Nephron progenitor cell (in vitro differentiated cells): ENCODE results near the gene FAM83E.

Source experiments
- DNase-seq: peaks from one replicate; pipeline ENCODE4 v3.0.0; 2021
- H3K27ac Mint-ChIP-seq: 2 replicates; pipeline ENCODE4 v1.8.0; 2021; ENCODE audit warnings: mild to moderate bottlenecking, moderate library complexity, mixed read lengths
- H3K27me3 Mint-ChIP-seq: 2 replicates; pipeline ENCODE4 v1.8.0; 2021; ENCODE audit warnings: mild to moderate bottlenecking, low read depth, mixed read lengths; ENCODE audit not compliant: poor library complexity
- H3K36me3 Mint-ChIP-seq: 2 replicates; pipeline ENCODE4 v1.8.0; 2021; ENCODE audit warnings: low read depth, mixed read lengths
- H3K4me1 Mint-ChIP-seq: 2 replicates; pipeline ENCODE4 v1.8.0; 2021; ENCODE audit warnings: mixed read lengths
- H3K4me3 Mint-ChIP-seq: 2 replicates; pipeline ENCODE4 v1.8.0; 2021; ENCODE audit warnings: mild to moderate bottlenecking, moderate library complexity, mixed read lengths
- H3K9me3 Mint-ChIP-seq: 2 replicates; pipeline ENCODE4 v1.8.0; 2021; ENCODE audit warnings: mild to moderate bottlenecking, moderate library complexity, mixed read lengths
- TF ChIP-seq, protein P1 (sequence below): fragments of 200-600 bp; sonication (generic); IDR thresholded peaks from 2 replicates; pipeline ENCODE4 v1.5.0; 2021; ENCODE audit warnings: antibody characterized with exemption

FAM83E gene

DNA sequence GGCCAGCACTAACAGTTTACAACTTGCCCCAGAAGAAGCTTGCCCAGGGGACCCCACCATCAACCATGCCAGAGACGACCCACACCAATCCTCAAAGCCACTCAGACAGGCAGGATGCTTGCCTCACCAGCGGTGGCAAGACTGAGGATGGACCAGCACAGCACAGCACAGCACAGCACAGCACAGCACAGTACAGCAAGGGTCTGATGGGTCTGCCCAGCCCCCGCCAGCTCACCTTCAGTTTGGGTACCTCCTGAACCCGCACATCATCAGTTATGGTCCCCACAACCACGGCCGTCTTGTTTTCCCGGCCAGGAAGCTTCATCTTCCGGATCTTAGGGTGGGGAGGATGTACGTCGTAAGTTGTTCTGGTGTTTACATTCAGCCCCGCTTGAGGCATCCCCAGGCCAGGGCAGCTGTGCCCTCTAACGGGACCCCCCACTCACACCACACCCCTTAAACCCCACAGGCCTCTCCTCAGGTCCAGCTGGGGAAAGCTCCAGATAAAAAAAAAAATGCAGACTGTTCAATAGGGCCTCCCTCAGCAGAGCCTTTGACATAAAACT lies 1.7 kb upstream of the FAM83E start:
- no peak for DNase-seq
- H3K36me3 Mint-ChIP-seq, result peaks cover 22% of the 10 kb centered on the region
- H3K27ac Mint-ChIP-seq, result peak overlapping the region; percentile 95
- peaks cover 65% of the 10 kb centered on the region for H3K4me1 Mint-ChIP-seq
- TF ChIP-seq, protein P1, sequence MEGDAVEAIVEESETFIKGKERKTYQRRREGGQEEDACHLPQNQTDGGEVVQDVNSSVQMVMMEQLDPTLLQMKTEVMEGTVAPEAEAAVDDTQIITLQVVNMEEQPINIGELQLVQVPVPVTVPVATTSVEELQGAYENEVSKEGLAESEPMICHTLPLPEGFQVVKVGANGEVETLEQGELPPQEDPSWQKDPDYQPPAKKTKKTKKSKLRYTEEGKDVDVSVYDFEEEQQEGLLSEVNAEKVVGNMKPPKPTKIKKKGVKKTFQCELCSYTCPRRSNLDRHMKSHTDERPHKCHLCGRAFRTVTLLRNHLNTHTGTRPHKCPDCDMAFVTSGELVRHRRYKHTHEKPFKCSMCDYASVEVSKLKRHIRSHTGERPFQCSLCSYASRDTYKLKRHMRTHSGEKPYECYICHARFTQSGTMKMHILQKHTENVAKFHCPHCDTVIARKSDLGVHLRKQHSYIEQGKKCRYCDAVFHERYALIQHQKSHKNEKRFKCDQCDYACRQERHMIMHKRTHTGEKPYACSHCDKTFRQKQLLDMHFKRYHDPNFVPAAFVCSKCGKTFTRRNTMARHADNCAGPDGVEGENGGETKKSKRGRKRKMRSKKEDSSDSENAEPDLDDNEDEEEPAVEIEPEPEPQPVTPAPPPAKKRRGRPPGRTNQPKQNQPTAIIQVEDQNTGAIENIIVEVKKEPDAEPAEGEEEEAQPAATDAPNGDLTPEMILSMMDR, result no peak
- H3K4me3 Mint-ChIP-seq, result peak overlapping the region; percentile 97
- no peaks in the 10 kb centered on the region for H3K27me3 Mint-ChIP-seq
- no peaks in the 10 kb centered on the region for H3K9me3 Mint-ChIP-seq

DNA sequence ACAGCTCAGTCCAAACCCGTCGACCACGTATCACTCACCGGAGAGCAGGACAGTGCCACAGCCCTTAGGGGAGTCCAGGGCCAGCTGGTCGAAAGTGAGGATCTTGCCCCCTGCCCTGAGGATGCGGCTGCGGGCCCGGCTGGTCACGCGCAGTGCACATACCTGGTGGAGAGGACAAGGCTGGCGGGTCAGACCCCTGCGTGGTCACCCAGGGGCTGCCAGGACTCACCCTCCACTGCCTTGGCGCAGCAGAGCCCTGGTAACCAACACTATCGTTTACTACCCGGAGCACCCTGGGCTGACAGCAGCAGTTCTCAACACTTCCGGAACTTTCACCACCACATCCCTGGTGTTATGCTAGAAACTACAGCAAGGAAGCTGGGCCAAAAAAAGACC lies 1.2 kb upstream of the FAM83E start:
- Mint-ChIP-seq H3K36me3 (peaks cover 19% of the 10 kb centered on the region), H3K9me3 (no peaks in the 10 kb centered on the region), H3K4me3 (peak overlapping the region; percentile 97), H3K4me1 (peaks cover 61% of the 10 kb centered on the region), H3K27ac (peak overlapping the region; percentile 95), H3K27me3 (no peaks in the 10 kb centered on the region)
- DNase-seq, result no peak
- TF ChIP-seq, protein P1, result no peak

DNA sequence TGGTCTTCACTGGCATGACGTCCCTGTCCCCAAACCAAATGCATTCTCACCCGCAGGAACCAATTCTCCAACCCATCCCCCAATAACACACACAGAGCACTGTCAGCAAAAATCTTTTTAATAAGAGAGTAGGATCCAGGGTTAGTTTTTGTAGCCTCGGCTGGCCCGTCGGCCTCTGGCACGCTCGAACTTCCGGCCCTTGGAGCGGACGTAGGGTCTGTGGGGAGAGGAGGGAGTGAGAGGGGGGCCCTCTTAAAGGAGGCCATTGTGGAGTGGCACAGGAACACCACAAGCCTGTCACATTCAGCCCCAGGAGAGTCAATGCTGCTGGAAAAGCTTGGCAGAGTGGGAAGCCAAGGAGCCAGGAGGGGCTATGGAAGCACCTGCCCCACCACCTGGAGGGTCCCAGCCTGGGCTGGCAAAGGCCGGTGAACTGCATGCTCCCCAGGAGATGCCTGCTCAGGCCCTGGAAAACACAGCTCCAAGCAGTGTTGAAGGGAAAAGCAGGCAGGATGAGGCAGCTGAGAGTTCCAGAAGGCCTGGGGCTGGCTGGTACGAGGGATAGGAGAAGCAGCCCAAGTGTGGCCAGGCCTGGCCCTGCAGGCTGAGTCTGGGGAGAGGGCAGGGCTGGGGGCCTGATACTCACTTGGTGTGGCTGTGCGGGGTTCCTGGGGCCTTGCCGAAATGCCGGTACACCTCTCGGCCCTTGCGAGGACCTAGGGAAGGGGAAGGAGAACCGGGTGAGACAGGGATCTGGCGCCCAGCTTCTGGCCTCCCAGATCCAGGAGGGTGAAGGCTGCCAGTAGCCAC lies 560 bp upstream of the FAM83E start:
- peaks cover 61% of the 10 kb centered on the region for H3K4me1 Mint-ChIP-seq
- H3K9me3 Mint-ChIP-seq, result no peaks in the 10 kb centered on the region
- TF ChIP-seq, protein P1, result no peak
- peak overlapping the region; percentile 52 for H3K4me3 Mint-ChIP-seq
- DNase-seq, result no peak
- peak overlapping the region; percentile 95 for H3K27ac Mint-ChIP-seq
- H3K36me3 Mint-ChIP-seq, result peaks cover 19% of the 10 kb centered on the region
- no peaks in the 10 kb centered on the region for H3K27me3 Mint-ChIP-seq

DNA sequence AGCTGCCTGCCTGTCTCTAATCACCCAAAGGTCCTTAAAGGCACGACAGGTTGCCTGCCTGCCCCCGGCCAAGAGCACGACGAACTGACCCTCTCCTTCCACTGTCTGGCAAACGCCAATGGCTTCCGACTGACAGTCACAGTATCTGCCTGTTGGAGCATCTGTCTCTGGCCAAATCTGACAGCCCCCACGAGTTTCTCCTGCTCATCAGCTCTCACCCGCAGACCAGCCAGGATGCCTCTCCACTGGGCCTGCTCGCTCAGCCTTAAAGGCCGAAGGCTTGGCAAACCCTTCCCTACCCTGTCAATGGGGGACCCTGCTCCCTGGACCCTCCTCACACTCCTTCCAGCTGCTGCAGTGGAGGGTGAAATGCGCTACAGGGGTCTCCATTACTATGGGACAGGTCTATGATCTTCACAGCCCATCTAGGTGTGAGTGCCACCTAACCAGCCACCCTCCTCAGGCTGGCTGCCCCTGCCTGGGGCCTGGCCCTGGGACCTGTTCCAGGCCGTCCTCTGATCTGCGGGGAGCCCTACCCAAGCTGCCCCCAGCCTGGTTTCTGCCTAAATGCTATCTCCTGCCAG lies 932 bp downstream of the FAM83E start:
- Mint-ChIP-seq H3K4me1 (peaks cover 51% of the 10 kb centered on the region), H3K27me3 (no peaks in the 10 kb centered on the region), H3K27ac (peak overlapping the region; percentile 98), H3K4me3 (no peak overlapping the region), H3K9me3 (no peaks in the 10 kb centered on the region), H3K36me3 (peaks cover 19% of the 10 kb centered on the region)
- no peak for DNase-seq
- TF ChIP-seq, protein P1, result no peak

DNA sequence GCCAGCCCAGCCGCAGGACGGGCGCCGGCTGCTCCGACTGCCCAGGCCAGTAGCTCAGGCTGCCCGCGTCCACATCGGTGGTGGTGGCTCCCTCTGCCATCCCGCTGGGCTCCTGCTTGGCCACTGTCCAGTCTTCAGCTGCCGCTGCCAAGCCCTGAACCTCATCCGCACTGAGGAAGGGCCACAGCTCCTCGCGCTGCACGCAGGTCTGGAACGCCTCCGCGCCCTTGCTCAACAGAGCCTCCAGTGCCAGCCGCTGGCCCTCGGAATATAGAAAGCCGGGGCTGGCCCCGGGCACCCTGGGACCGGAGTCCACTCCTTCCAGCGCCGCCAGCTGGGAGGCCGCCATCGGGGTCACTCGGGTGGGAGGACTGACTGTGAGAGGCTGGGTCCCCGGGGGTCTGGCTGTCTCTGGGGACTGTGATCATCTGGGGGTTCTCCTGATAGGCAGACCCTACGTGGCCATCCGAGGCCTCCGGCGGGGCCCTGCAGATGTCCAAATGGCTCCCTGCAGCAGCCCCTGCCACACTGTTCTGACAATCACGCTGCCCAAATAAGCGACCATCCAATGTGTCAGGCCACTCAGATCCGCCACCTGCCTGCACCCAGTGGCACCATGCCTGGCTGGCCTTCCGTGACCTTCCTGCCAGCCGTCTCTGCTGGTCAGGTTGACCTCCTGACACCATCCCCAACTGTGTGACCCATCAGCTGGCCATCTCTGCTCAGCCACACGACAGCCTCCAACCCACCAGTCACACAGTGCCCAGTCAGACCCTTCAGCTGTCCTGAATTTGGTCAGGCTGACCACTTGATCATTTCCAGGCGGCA lies 1.6 kb downstream of the FAM83E start:
- Mint-ChIP-seq H3K4me1 (peaks cover 44% of the 10 kb centered on the region), H3K4me3 (no peak overlapping the region), H3K36me3 (peaks cover 14% of the 10 kb centered on the region), H3K27me3 (no peaks in the 10 kb centered on the region), H3K27ac (peak overlapping the region; percentile 98), H3K9me3 (no peaks in the 10 kb centered on the region)
- TF ChIP-seq, protein P1, result no peak
- DNase-seq, result no peak
